Ectodermal cell (in vitro differentiated cells): ENCODE results near the gene CDKN2D.
A peak's percentile ranks its signal among the peaks of the same experiment; 100 is the strongest.

Source experiments
- H3K27ac ChIP-seq: 2 replicates; pipeline ENCODE4 v1.7.0; 2013; ENCODE audit warnings: mild to moderate bottlenecking, low read depth, low read length; ENCODE audit not compliant: insufficient read depth, poor library complexity, severe bottlenecking
- H3K27me3 ChIP-seq: 2 replicates; pipeline ENCODE4 v1.7.0; 2013; ENCODE audit warnings: mild to moderate bottlenecking, low read length; ENCODE audit not compliant: insufficient read depth, control insufficient read depth, poor library complexity, severe bottlenecking
- H3K36me3 ChIP-seq: one replicate; pipeline ENCODE4 v1.7.0; 2013; ENCODE audit warnings: low read length; ENCODE audit not compliant: control insufficient read depth, insufficient read depth
- H3K4me1 ChIP-seq: one replicate; pipeline ENCODE4 v1.7.0; 2013; ENCODE audit warnings: low read length; ENCODE audit not compliant: control insufficient read depth, insufficient read depth
- H3K4me3 ChIP-seq: 2 replicates; pipeline ENCODE4 v1.7.0; 2013; ENCODE audit warnings: low read depth, low read length, control low read depth; ENCODE audit not compliant: insufficient read depth
- H3K9me3 ChIP-seq: 2 replicates; pipeline ENCODE4 v1.7.0; 2013; ENCODE audit warnings: mild to moderate bottlenecking, low read length, moderate library complexity; ENCODE audit not compliant: control insufficient read depth
- WGBS, 2 experiments: methylation state at CpG; one replicate each; pipeline ENCODE4 v1.1.7; 2013; ENCODE audit warnings: missing lambda C conversion rate in 2 of 2; 5-methylcytosine and 5-hydroxymethylcytosine counted together

The CDKN2D gene

GRCh38 chr19:10521461-10522171, 47.2 kb downstream of the CDKN2D start:
- no peak overlapping the region for H3K27ac ChIP-seq
- peaks cover 32% of the 10 kb centered on the region for H3K27me3 ChIP-seq
- no peaks in the 10 kb centered on the region for H3K9me3 ChIP-seq
- no peaks in the 10 kb centered on the region for H3K36me3 ChIP-seq
- peaks cover 9% of the 10 kb centered on the region for H3K4me1 ChIP-seq
- H3K4me3 ChIP-seq, result no peak overlapping the region
- 89 to 91% methylated on average over 13 of the region's 13 CpGs for WGBS, 2 experiments

GRCh38 chr19:10520652-10521318, 48.0 kb downstream of the CDKN2D start:
- Histone ChIP-seq H3K27ac (no peak overlapping the region), H3K27me3 (peaks cover 41% of the 10 kb centered on the region), H3K4me3 (no peak overlapping the region), H3K36me3 (no peaks in the 10 kb centered on the region), H3K9me3 (no peaks in the 10 kb centered on the region), H3K4me1 (peaks cover 9% of the 10 kb centered on the region)
- WGBS, 2 experiments, result 87 to 89% methylated on average over 14 to 15 of the region's 15 CpGs

GRCh38 chr19:10519421-10519820, 49.4 kb downstream of the CDKN2D start:
- H3K4me3 ChIP-seq, result no peak overlapping the region
- H3K27me3 ChIP-seq, result peaks cover 54% of the 10 kb centered on the region
- no peak overlapping the region for H3K27ac ChIP-seq
- peaks cover 13% of the 10 kb centered on the region for H3K4me1 ChIP-seq
- no peaks in the 10 kb centered on the region for H3K36me3 ChIP-seq
- 85 to 87% methylated on average over 7 of the region's 7 CpGs for WGBS, 2 experiments
- no peaks in the 10 kb centered on the region for H3K9me3 ChIP-seq

GRCh38 chr19:10518444-10519361, 50.1 kb downstream of the CDKN2D start:
- H3K27me3 ChIP-seq, result peaks cover 61% of the 10 kb centered on the region
- H3K9me3 ChIP-seq, result no peaks in the 10 kb centered on the region
- H3K4me1 ChIP-seq, result peaks cover 13% of the 10 kb centered on the region
- no peaks in the 10 kb centered on the region for H3K36me3 ChIP-seq
- H3K4me3 ChIP-seq, result peak overlapping the region; percentile 34
- 27 to 28% methylated on average over 33 of the region's 33 CpGs for WGBS, 2 experiments
- no peak overlapping the region for H3K27ac ChIP-seq

- H3K27ac ChIP-seq, result no peak overlapping the region
These were observed 50.9 kb downstream of the CDKN2D start for GRCh38 chr19:10517760-10518443.

GRCh38 chr19:10517361-10517759, 51.4 kb downstream of the CDKN2D start, which contains the start of gene S1PR5:
S1PR5 (minus strand) TSS chr19:10517447; CDS start chr19:10515011, 2,436 bp downstream.
- Histone ChIP-seq H3K9me3 (no peaks in the 10 kb centered on the region), H3K27ac (no peak within 1 kb of the TSS), H3K4me3 (peak within 1 kb of the TSS; percentile 34), H3K4me1 (peaks cover 13% of the 10 kb centered on the region), H3K27me3 (peaks cover 75% of the 10 kb centered on the region), H3K36me3 (no peaks in the 10 kb centered on the region)
- WGBS, 2 experiments, result 1 to 2% methylated on average over 39 of the region's 39 CpGs

More at GRCh38 chr19:10517760-10518443, 50.9 kb downstream of the CDKN2D start:
- peaks cover 13% of the 10 kb centered on the region for H3K4me1 ChIP-seq
- H3K27me3 ChIP-seq, result peaks cover 69% of the 10 kb centered on the region
- 2% methylated on average over 27 of the region's 27 CpGs for WGBS, 2 experiments
- H3K36me3 ChIP-seq, result no peaks in the 10 kb centered on the region
- peak overlapping the region; percentile 34 for H3K4me3 ChIP-seq
- no peaks in the 10 kb centered on the region for H3K9me3 ChIP-seq

- H3K9me3 ChIP-seq, result no peaks in the 10 kb centered on the region
- H3K4me3 ChIP-seq, result peak overlapping the region; percentile 34
- peaks cover 79% of the 10 kb centered on the region for H3K27me3 ChIP-seq
- WGBS, 2 experiments, result 53 to 54% methylated on average over 10 of the region's 10 CpGs
- peaks cover 13% of the 10 kb centered on the region for H3K4me1 ChIP-seq
- H3K27ac ChIP-seq, result no peak overlapping the region
- no peaks in the 10 kb centered on the region for H3K36me3 ChIP-seq
These were observed 52.0 kb downstream of the CDKN2D start for GRCh38 chr19:10516671-10517286.
